NCI-H446 treated with DMSO at 0.1 percent for 48 hours (cell line): ENCODE results near the gene FAM151A.

Source experiments
- DNase-seq: peaks from one replicate; lab custom pipeline; 2025; lab: John Stamatoyannopoulos, UW

Gene FAM151A

GRCh38 chr1:54604051-54604450, 19.3 kb downstream of the FAM151A start:
- DNase-seq: no peak

GRCh38 chr1:54603241-54603640, 20.1 kb downstream of the FAM151A start:
- no peak for DNase-seq

GRCh38 chr1:54602554-54602953, 20.8 kb downstream of the FAM151A start:
- DNase-seq: no peak

- no peak for DNase-seq
Observed at GRCh38 chr1:54601730-54602129, 21.6 kb downstream of the FAM151A start.

- no peak for DNase-seq
Observed at GRCh38 chr1:54600947-54601721, 22.2 kb downstream of the FAM151A start.

GRCh38 chr1:54599211-54599823, 24.0 kb downstream of the FAM151A start:
- no peak for DNase-seq

GRCh38 chr1:54597455-54598030, 25.8 kb downstream of the FAM151A start:
- DNase-seq: no peak

GRCh38 chr1:54596756-54597155, 26.6 kb downstream of the FAM151A start:
- no peak for DNase-seq

- DNase-seq: no peak
Observed at GRCh38 chr1:54595956-54596498, 27.3 kb downstream of the FAM151A start.

- DNase-seq: no peak
Observed at GRCh38 chr1:54594463-54594862, 28.9 kb downstream of the FAM151A start.

GRCh38 chr1:54593571-54594160, 29.7 kb downstream of the FAM151A start:
- DNase-seq: no peak

GRCh38 chr1:54591127-54591756, 32.1 kb downstream of the FAM151A start:
- DNase-seq: no peak

GRCh38 chr1:54588377-54588776, 34.9 kb downstream of the FAM151A start:
- DNase-seq: no peak

- no peak for DNase-seq
Observed at GRCh38 chr1:54585181-54586066, 37.9 kb downstream of the FAM151A start.

GRCh38 chr1:54584575-54584974, 38.8 kb downstream of the FAM151A start:
- no peak for DNase-seq

- peak; percentile 51 for DNase-seq
Observed at GRCh38 chr1:54583871-54584270, 39.5 kb downstream of the FAM151A start.

GRCh38 chr1:54583307-54583686, 40.0 kb downstream of the FAM151A start:
- DNase-seq: no peak

GRCh38 chr1:54582566-54583306, 40.6 kb downstream of the FAM151A start:
- no peak for DNase-seq

GRCh38 chr1:54581621-54582035, 41.7 kb downstream of the FAM151A start:
- DNase-seq: peak; percentile 95

GRCh38 chr1:54580856-54581550, 42.3 kb downstream of the FAM151A start:
- DNase-seq: no peak
